K562 (cell line): Measurements from ENCODE around the gene SH3RF1. TPM values are rescaled to one million over a fixed set of nuclear protein-coding genes. Genes with fewer than 3 reads are reported as not detected.

Experiments used
- ATF3 ChIP-seq, 2 experiments: fragments of 450-650 bp in 1 of 2; sonication (generic) in 1 of 2; formaldehyde crosslinking in 1 of 2; IDR thresholded peaks in 1 of 2; conservative IDR thresholded peaks in 1 of 2; 2 replicates each; pipeline versions ENCODE4 v1.6.1 to v1.8.1; 2016 to 2023; ENCODE audit warnings: mild to moderate bottlenecking in 2 of 2, moderate library complexity in 2 of 2, inconsistent platforms in 1 of 2, missing genetic modification reagents in 1 of 2
- CTCF ChIP-seq, 3 experiments: IDR thresholded peaks in 2 of 3; conservative IDR thresholded peaks in 1 of 3; 2 replicates each; pipeline ENCODE4 v1.5.1; 2011 to 2012; ENCODE audit warnings: low read length in 3 of 3, mild to moderate bottlenecking in 3 of 3, control low read depth in 2 of 3, improper control_type of control experiment in 1 of 3, inconsistent platforms in 1 of 3, low read depth in 1 of 3, mixed read lengths in 1 of 3, moderate library complexity in 1 of 3; ENCODE audit not compliant: insufficient read depth in 2 of 3
- SMARCB1 ChIP-seq: IDR thresholded peaks from 2 replicates; pipeline ENCODE4 v1.6.1; 2011; ENCODE audit warnings: improper control_type of control experiment, low read depth; ENCODE audit not compliant: insufficient read length
- TFAP4 ChIP-seq: sonication (generic); formaldehyde crosslinking; IDR thresholded peaks from 2 replicates; pipeline ENCODE4 v1.8.0; 2022; ENCODE audit warnings: missing genetic modification reagents, mild to moderate bottlenecking, moderate library complexity, borderline replicate concordance
- WHSC1 ChIP-seq: IDR thresholded peaks from one replicate; pipeline ENCODE4 v1.6.1; 2012; ENCODE audit warnings: low read length, control low read depth, inconsistent platforms
- ZBTB26 ChIP-seq: fragments of 450-650 bp; formaldehyde crosslinking; IDR thresholded peaks from 2 replicates; pipeline ENCODE4 v1.4.0; 2022; ENCODE audit warnings: missing genetic modification characterization
- ZFP91 ChIP-seq: sonication (generic); formaldehyde crosslinking; IDR thresholded peaks from 2 replicates; pipeline ENCODE4 v1.8.0; 2022; ENCODE audit warnings: mild to moderate bottlenecking, missing genetic modification reagents
- ZNF253 ChIP-seq: fragments of 250-450 bp; sonication (Bioruptor Pico); conservative IDR thresholded peaks from 2 replicates; pipeline ENCODE4 v1.6.1; 2021; ENCODE audit warnings: mild to moderate bottlenecking
- ZNF431 ChIP-seq: sonication (generic); formaldehyde crosslinking; IDR thresholded peaks from 2 replicates; pipeline ENCODE4 v1.8.0; 2022; ENCODE audit warnings: mild to moderate bottlenecking, missing genetic modification reagents
- ZNF518B ChIP-seq: fragments of 250-450 bp; sonication (Bioruptor Pico); IDR thresholded peaks from 2 replicates; pipeline ENCODE4 v1.5.0; 2021; ENCODE audit warnings: mild to moderate bottlenecking, moderate library complexity
- polyA plus RNA-seq, 8 experiments: library from polyadenylated mRNA; depleted of rRNA in 4 of 8; stranded (reverse) in 5 of 8; unstranded in 3 of 8; fragments of >200 nt; fragmentation: Nextera tagmentation in 2 of 8; fragmentation: Illumina TruSeq in 1 of 8; extraction: Ambion mirVana in 2 of 8; extraction: Trizol in 1 of 8; gene quantifications; 2 replicates each; pipeline versions ENCODE4 v1.2.1 to v1.2.3, GENCODE V29; 2011 to 2014; ENCODE audit warnings: inconsistent platforms in 1 of 8, missing spikeins in 1 of 8
- total RNA-seq, 7 experiments: library from RNA; depleted of rRNA in 6 of 7; stranded (reverse); fragments of >200 nt in 6 of 7; fragmentation: Illumina TruSeq in 2 of 7; extraction: Trizol in 2 of 7; gene quantifications; 2 replicates each; pipeline versions ENCODE4 v1.2.1 to v1.2.3, GENCODE V29; 2011 to 2021; ENCODE audit warnings: low replicate concordance in 1 of 7

Gene SH3RF1
- total and polyA plus RNA-seq, 9 of the 15 experiments (the other 6 are each of a cell fraction or from before 2014, with no cell fraction given): 0.04 to 0.16 (median 0.11) TPM; not detected in 6

- TF ChIP-seq ZNF518B (CRISPR knock-in tag) (no peak), ZBTB26 (CRISPR knock-in tag) (no peak), ZFP91 (CRISPR knock-in tag) (no peak), WHSC1 (no peak), ZNF253 (CRISPR knock-in tag) (no peak), CTCF (IDR thresholded peaks at IDR 0.05 in 2 of 3, conservative IDR thresholded peaks at IDR 0.05 in 1 of 3; ENCODE audit: insufficient read depth in 2 of 3, low read depth in 1 of 3, low read length in 3 of 3) (0 out of 6 replicates have a peak, but pooled peaks of 1 of the 3 experiments have one; percentile 15), ATF3 (IDR thresholded peaks at IDR 0.05) (no peak), ATF3 (CRISPR knock-in tag; conservative IDR thresholded peaks at IDR 0.05) (no peak), SMARCB1 (no peak), ZNF431 (CRISPR knock-in tag) (no peak), TFAP4 (CRISPR knock-in tag) (0 out of 2 replicates have a peak, but pooled peaks have one; percentile 24)
Measured at GRCh38 chr4:169068423-169068822, 202.3 kb downstream of the SH3RF1 start (continued).
